GM12878 (cell line): ENCODE measurements around the gene LSAMP. TPM values are rescaled to one million over a fixed set of nuclear protein-coding genes. Genes with fewer than 3 reads are reported as not detected.

Experiments
- ATAC-seq: fragments of 200-7000 bp; cut with Tn5 transposase; 3 replicates; pipeline ENCODE4 v1.9.1; 2020; ENCODE audit warnings: mild to moderate bottlenecking, moderate library complexity
- BruUV-seq: library from RNA; stranded (reverse); fragments of 400-500 nt; replicated peaks from 2 replicates; lab custom pipeline; 2021; lab: Mats Ljungman, UMichigan
- CTCF ChIA-PET: fragments of 300-600 bp; sonication (Branson Sonifier 250); formaldehyde crosslinking; extraction: SDS; loops from one replicate; lab custom pipeline; 2021; ENCODE audit warnings: inconsistent platforms; lab: Yijun Ruan, JAX
- POLR2A ChIA-PET: fragments of 350-600 bp; formaldehyde crosslinking; extraction: SDS; loops from one replicate; lab custom pipeline; 2021; ENCODE audit warnings: inconsistent platforms; lab: Charles Lee
- RAD21 ChIA-PET: fragments of 300-600 bp; sonication (Branson Sonifier 250); formaldehyde crosslinking; loops from one replicate; lab custom pipeline; 2023; ENCODE audit warnings: antibody characterized with exemption; ENCODE audit not compliant: unreplicated experiment; lab: Charles Lee
- SMC1A ChIA-PET: fragments of 300-600 bp; sonication (Branson Sonifier 250); formaldehyde crosslinking; loops from one replicate; lab custom pipeline; 2023; ENCODE audit not compliant: unreplicated experiment, uncharacterized antibody; lab: Charles Lee
- DNase-seq: peaks from one replicate; pipeline ENCODE4 v3.0.0-alpha.2; 2011; ENCODE audit warnings: low read depth, low spot score
- FAIRE-seq: peaks from 3 replicates; lab custom pipeline; 2011; peaks lifted over from hg19 to GRCh38; lab: Jason Lieb, UNC
- H2AFZ ChIP-seq: 2 replicates; pipeline ENCODE4 v1.6.0; 2011; ENCODE audit warnings: low read depth, low read length, control low read depth; ENCODE audit not compliant: control insufficient read depth
- H3K27ac ChIP-seq: 2 replicates; pipeline ENCODE4 v1.5.1; 2011; ENCODE audit warnings: control low read depth; ENCODE audit not compliant: control insufficient read depth, insufficient read depth
- H3K27me3 ChIP-seq, 2 experiments: replicated peaks in 1 of 2; 2 replicates each; pipeline versions ENCODE4 v1.6.0 to v1.6.1; 2011; ENCODE audit warnings: low read length in 1 of 2; ENCODE audit not compliant: control insufficient read depth in 2 of 2, insufficient read depth in 2 of 2
- H3K36me3 ChIP-seq, 2 experiments: 2 replicates each; pipeline ENCODE4 v1.5.1; 2011; ENCODE audit warnings: low read length in 1 of 2; ENCODE audit not compliant: control insufficient read depth in 2 of 2, insufficient read depth in 2 of 2
- H3K4me1 ChIP-seq: 2 replicates; pipeline ENCODE4 v1.6.1; 2011; ENCODE audit warnings: mild to moderate bottlenecking, low read length, moderate library complexity, mixed read lengths; ENCODE audit not compliant: control insufficient read depth, insufficient read depth
- H3K4me2 ChIP-seq: 2 replicates; pipeline ENCODE4 v1.6.0; 2011; ENCODE audit warnings: control low read depth; ENCODE audit not compliant: control insufficient read depth, insufficient read depth
- H3K4me3 ChIP-seq: fragments of 200-600 bp; sonication (generic); 2 replicates; pipeline ENCODE4 v1.5.1; 2016
- H3K79me2 ChIP-seq: 2 replicates; pipeline ENCODE4 v1.6.0; 2011; ENCODE audit warnings: low read length; ENCODE audit not compliant: control insufficient read depth, insufficient read depth
- H3K9ac ChIP-seq: 2 replicates; pipeline ENCODE4 v1.8.0; 2011; ENCODE audit warnings: low read length, control low read depth, mixed read lengths; ENCODE audit not compliant: control insufficient read depth, insufficient read depth
- H3K9me3 ChIP-seq: replicated peaks from 3 replicates; pipeline ENCODE4 v1.5.1; 2011; ENCODE audit warnings: mild to moderate bottlenecking, low read length; ENCODE audit not compliant: control insufficient read depth, insufficient read depth
- H4K20me1 ChIP-seq: 2 replicates; pipeline ENCODE4 v1.6.0; 2011; ENCODE audit not compliant: control insufficient read depth, insufficient read depth
- CTCF ChIP-seq, 3 experiments: IDR thresholded peaks in 2 of 3; conservative IDR thresholded peaks in 1 of 3; 2 replicates each; pipeline ENCODE4 v1.5.1; 2011; ENCODE audit warnings: low read depth in 3 of 3, low read length in 3 of 3, mild to moderate bottlenecking in 3 of 3, control low read depth in 2 of 3, moderate library complexity in 2 of 3, inconsistent platforms in 1 of 3, mixed read lengths in 1 of 3; ENCODE audit not compliant: control insufficient read depth in 2 of 3, insufficient read depth in 1 of 3; ENCODE audit errors: extremely low read depth in 1 of 3
- EED ChIP-seq: sonication (generic); IDR thresholded peaks from 2 replicates; pipeline ENCODE4 v1.6.1; 2016; ENCODE audit warnings: antibody characterized with exemption, low read depth
- ETV6 ChIP-seq, 2 experiments: fragments of 450-650 bp in 1 of 2; IDR thresholded peaks in 1 of 2; conservative IDR thresholded peaks in 1 of 2; 2 replicates each; pipeline ENCODE4 v1.6.1; 2014; ENCODE audit warnings: antibody characterized with exemption in 1 of 2, borderline replicate concordance in 1 of 2, low read depth in 1 of 2, mild to moderate bottlenecking in 1 of 2, moderate library complexity in 1 of 2
- HSF1 ChIP-seq: fragments of 150-350 bp; IDR thresholded peaks from 2 replicates; pipeline ENCODE4 v1.6.1; 2014; ENCODE audit warnings: mild to moderate bottlenecking, low read depth, low read length
- IKZF2 ChIP-seq, 2 experiments: fragments of 450-650 bp; IDR thresholded peaks; 2 replicates each; pipeline ENCODE4 v1.6.1; 2017; ENCODE audit warnings: mild to moderate bottlenecking in 2 of 2, moderate library complexity in 2 of 2
- IRF3 ChIP-seq: fragments of 450-650 bp; IDR thresholded peaks from 2 replicates; pipeline ENCODE4 v1.6.1; 2014; ENCODE audit warnings: mild to moderate bottlenecking
- JUND ChIP-seq: IDR thresholded peaks from 2 replicates; pipeline ENCODE4 v1.6.1; 2012; ENCODE audit warnings: low read depth, mild to moderate bottlenecking, low read length, improper control_type of control experiment, moderate library complexity
- PBX3 ChIP-seq: IDR thresholded peaks from 2 replicates; pipeline ENCODE4 v1.6.1; 2011; ENCODE audit warnings: mild to moderate bottlenecking, low read depth, low read length, moderate library complexity; ENCODE audit not compliant: insufficient replicate concordance
- ZNF592 ChIP-seq: fragments of 450-650 bp; IDR thresholded peaks from 2 replicates; pipeline ENCODE4 v1.6.1; 2017; ENCODE audit warnings: mild to moderate bottlenecking, moderate library complexity
- WGBS: methylation state at CpG from one replicate; pipeline ENCODE4 v1.1.6; 2016; ENCODE audit warnings: low lambda C conversion rate; ENCODE audit not compliant: insufficient replicate concordance, insufficient coverage; ENCODE audit errors: missing lambda C conversion rate; 5-methylcytosine and 5-hydroxymethylcytosine counted together
- in situ Hi-C: fragments of 300-500 bp; cut with MboI; formaldehyde crosslinking; loops from 9 replicates; pipeline ENCODE4 v1.14.3; 2018; ENCODE audit warnings: mixed read lengths
- intact Hi-C: fragments of 100-400 bp; cut with micrococcal nuclease; formaldehyde crosslinking; loops from one replicate; pipeline ENCODE4 v1.14.2; 2022; ENCODE audit not compliant: unreplicated experiment
- polyA plus RNA-seq, 11 experiments: library from polyadenylated mRNA; depleted of rRNA in 4 of 11; unstranded in 6 of 11; stranded (reverse) in 5 of 11; fragments of >200 nt; fragmentation: Nextera tagmentation in 4 of 11; fragmentation: Illumina TruSeq in 1 of 11; extraction: Ambion mirVana in 4 of 11; extraction: Trizol in 1 of 11; gene quantifications; 1 replicate in 1 of 11; 2 replicates in 10 of 11; pipeline versions ENCODE4 v1.2.1 to v1.2.3, GENCODE V29; 2011 to 2016; ENCODE audit warnings: inconsistent platforms in 2 of 11, missing spikeins in 2 of 11, low read depth in 1 of 11
- total RNA-seq, 4 experiments: library from RNA; depleted of rRNA in 3 of 4; stranded (reverse); fragments of >200 nt in 3 of 4; fragmentation: Illumina TruSeq in 1 of 4; extraction: Trizol in 1 of 4; gene quantifications; 2 replicates each; pipeline versions ENCODE4 v1.2.1 to v1.2.3, GENCODE V29; 2013 to 2021

Gene LSAMP
- total and polyA plus RNA-seq, 10 of the 15 experiments (the other 5 are each of a cell fraction or from before 2014, with no cell fraction given), result 2.0 to 12.7 (median 6.5) TPM

- H3K27me3 ChIP-seq, result peaks cover under 1 to 4% of the 10 kb centered on the region in 2 experiments; a peak in 2 of 4 replicates
- CTCF ChIA-PET, result no interaction called here
- DNase-seq, result no peak
- no peak for ATAC-seq
- no peaks in the 10 kb centered on the region for H3K36me3 ChIP-seq
- H4K20me1 ChIP-seq, result no peaks in the 10 kb centered on the region
- SMC1A ChIA-PET, result no interaction called here
- BruUV-seq, result no TSS peak
- H3K27ac ChIP-seq, result no peak overlapping the region
- WGBS, result 0% methylated on average over 3 of the region's 3 CpGs
- no peak overlapping the region for H3K4me2 ChIP-seq
- in situ Hi-C loops (no loop called here), intact Hi-C loops (loop anchor here (5.0 kb wide), 1 partner anchor 312 kb away; no protein-coding TSS in a partner anchor)
- POLR2A ChIA-PET, result no interaction called here
- no peak overlapping the region for H2AFZ ChIP-seq
- no peak overlapping the region for H3K4me3 ChIP-seq
- H3K9ac ChIP-seq, result no peak overlapping the region
- FAIRE-seq, result no peak
- RAD21 ChIA-PET, result no interaction called here
- no peaks in the 10 kb centered on the region for H3K9me3 ChIP-seq
- H3K79me2 ChIP-seq, result no peaks in the 10 kb centered on the region
- no peak for TF ChIP-seq JUND
- TF ChIP-seq PBX3, result no peak
- TF ChIP-seq EED, result no peak
- TF ChIP-seq ZNF592, result no peak
- TF ChIP-seq HSF1, result no peak
- no peak for TF ChIP-seq CTCF (IDR thresholded peaks at IDR 0.05 in 2 of 3, conservative IDR thresholded peaks at IDR 0.05 in 1 of 3; ENCODE audit: control insufficient read depth in 2 of 3, extremely low read depth in 1 of 3, insufficient read depth in 1 of 3, low read depth in 3 of 3, low read length in 3 of 3)
- TF ChIP-seq IKZF2 (IDR thresholded peaks at IDR 0.05), result no peak
- TF ChIP-seq IRF3, result no peak
- TF ChIP-seq ETV6 (conservative IDR thresholded peaks at IDR 0.05 in 1 of 2, IDR thresholded peaks at IDR 0.05 in 1 of 2; ENCODE audit: borderline replicate concordance in 1 of 2, low read depth in 1 of 2), result no peak
- TF ChIP-seq, all 136 proteins: peak for 0
- H3K4me1 ChIP-seq, result no peaks in the 10 kb centered on the region
Observed at GRCh38 chr3:116449546-116450350, 4.5 kb upstream of the LSAMP start.
